ENCODE results near the gene MECP2. TPM values are rescaled to one million over a fixed set of nuclear protein-coding genes. Genes with fewer than 3 reads are reported as not detected.
"Not testable (repeated sequence)": the region's sequence is repeated elsewhere in the genome, so short reads cannot be mapped to it uniquely, and the experiment has no call there.

The MECP2 gene
- total RNA-seq, 1 donor: 27.4 TPM

DNA sequence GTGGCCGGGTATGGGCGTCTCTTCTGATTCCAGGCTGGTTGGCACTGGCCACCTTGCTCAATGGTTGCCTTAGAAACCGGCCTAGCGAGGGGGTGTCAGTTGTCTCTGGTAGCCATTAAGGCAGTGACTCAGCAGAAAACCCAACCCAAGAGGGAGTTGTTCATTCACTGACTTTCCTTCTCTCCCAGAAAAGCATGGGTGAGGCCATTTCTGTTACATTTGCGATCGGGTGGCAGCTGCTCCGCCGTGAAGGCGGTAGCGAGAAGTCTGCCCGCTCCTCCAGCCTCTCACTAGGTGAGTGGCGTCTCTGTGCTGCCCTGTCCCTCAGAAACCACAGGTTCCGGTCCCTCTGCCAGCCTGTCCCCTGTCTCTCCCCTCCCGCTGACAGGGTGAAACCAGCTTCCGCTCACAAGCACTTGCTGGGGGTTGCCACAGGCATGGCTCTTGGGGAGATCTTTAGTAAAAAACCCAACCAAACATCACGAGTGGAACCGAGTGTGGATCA is 95.2 kb downstream of the MECP2 start:
- peak; percentile 75 for DNase-seq (ENCODE audit: low read depth)
- TF ChIP-seq, protein P1, sequence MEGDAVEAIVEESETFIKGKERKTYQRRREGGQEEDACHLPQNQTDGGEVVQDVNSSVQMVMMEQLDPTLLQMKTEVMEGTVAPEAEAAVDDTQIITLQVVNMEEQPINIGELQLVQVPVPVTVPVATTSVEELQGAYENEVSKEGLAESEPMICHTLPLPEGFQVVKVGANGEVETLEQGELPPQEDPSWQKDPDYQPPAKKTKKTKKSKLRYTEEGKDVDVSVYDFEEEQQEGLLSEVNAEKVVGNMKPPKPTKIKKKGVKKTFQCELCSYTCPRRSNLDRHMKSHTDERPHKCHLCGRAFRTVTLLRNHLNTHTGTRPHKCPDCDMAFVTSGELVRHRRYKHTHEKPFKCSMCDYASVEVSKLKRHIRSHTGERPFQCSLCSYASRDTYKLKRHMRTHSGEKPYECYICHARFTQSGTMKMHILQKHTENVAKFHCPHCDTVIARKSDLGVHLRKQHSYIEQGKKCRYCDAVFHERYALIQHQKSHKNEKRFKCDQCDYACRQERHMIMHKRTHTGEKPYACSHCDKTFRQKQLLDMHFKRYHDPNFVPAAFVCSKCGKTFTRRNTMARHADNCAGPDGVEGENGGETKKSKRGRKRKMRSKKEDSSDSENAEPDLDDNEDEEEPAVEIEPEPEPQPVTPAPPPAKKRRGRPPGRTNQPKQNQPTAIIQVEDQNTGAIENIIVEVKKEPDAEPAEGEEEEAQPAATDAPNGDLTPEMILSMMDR (IDR thresholded peaks at IDR 0.05; ENCODE audit: insufficient read depth, low read length): no peak
- H3K4me3 ChIP-seq (ENCODE audit: low read depth, low read length): no peak overlapping the region

DNA sequence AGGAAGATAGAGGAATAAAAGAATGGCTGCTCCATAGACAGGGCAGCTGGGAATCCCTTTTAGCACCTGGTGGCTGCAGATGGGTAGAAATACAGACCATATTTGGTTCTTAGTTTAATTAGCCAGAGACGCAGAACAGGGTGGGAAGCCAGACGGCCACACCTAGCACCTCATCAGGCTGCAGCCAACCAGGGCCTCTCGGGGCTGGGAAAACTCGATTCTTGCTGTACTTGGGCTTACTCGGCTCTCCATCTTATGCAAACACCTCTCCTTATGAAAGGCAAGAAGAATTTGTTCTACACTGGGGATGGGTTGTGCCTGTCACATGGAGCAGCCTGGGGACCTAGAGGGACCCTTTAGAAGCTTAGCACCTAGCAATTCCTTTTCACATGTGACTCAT is 97.5 kb downstream of the MECP2 start:
- H3K4me3 ChIP-seq (ENCODE audit: low read depth, low read length): no peak overlapping the region
- TF ChIP-seq, protein P1 (IDR thresholded peaks at IDR 0.05; ENCODE audit: insufficient read depth, low read length): no peak
- no peak for DNase-seq (ENCODE audit: low read depth)

DNA sequence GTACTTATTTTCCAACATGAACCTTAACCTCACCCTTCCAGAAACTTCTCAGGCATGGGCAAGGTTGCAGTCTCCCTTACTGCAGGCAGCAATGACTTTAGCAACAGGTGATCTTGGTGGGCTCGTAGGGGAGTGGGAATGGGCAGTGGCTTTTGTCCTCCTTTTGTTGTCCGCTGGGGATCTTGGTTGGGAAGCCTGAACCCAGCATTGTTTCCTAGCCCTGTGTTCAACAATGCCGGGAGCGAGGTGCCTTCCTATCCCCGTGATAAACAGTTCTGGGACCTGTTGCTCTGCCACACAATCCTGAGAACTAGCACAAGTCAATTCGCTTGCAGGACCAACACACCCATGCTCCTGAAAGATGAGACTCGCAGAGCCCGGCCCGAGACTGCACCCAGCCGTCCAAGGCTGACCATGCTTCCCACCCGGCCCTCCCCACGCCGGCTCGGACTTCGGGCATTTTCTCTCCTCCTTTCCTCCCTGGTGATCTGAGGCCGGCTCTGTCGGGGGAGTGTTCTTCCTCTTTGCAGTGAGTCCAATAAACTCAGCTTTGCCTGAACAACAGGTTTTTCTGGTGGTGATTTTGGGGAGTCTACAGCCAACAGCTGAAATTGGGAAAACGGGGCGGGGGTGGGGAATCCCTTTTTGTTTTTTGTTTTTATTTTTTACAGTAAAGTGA is 98.0 kb downstream of the MECP2 start:
- TF ChIP-seq, protein P1 (IDR thresholded peaks at IDR 0.05; ENCODE audit: insufficient read depth, low read length): no peak
- no peak overlapping the region for H3K4me3 ChIP-seq (ENCODE audit: low read depth, low read length)
- no peak for DNase-seq (ENCODE audit: low read depth)

DNA sequence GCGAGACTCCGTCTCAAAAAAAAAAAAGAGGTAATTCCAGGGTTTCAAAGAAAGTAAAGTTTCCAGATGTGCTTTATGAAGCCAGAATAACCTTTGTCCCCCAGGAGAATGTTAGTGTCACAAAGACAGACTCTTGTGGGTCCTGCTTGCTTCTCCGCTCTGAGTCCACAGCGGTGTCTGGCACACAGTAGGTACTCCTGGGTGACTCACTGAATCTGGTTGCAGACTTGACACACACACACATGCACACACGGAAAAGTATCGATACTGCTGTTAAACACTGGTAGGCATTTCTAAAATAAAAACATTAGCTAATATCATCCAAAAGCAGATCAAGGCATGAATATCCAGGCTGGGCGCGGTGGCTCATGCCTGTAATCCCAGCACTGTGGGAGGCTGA is 102.0 kb downstream of the MECP2 start:
- no peak overlapping the region for H3K4me3 ChIP-seq (ENCODE audit: low read depth, low read length)
- DNase-seq (ENCODE audit: low read depth): no peak
- TF ChIP-seq, protein P1 (IDR thresholded peaks at IDR 0.05; ENCODE audit: insufficient read depth, low read length): no peak

DNA sequence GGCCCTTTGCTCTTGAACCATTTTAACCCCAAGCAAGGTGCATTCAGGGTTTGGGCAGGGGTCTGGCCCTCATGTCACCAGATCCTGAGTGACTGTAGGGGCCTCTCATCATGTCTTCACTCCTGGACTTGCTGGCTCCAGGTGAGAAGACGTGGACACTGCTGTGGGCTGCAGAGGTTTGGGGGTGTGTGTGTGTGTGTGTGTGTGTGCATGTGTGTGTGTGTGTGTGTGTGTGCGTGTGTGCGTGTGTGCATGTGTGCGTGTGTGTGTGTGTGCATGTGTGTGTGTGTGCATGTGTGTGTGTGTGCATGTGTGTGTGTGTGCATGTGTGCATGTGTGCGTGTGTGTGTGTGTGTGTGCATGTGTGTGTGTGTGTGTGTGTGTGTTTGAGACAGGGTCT is 103.1 kb downstream of the MECP2 start:
- DNase-seq (ENCODE audit: low read depth); H3K4me3 ChIP-seq (ENCODE audit: low read depth, low read length): not testable (repeated sequence)

DNA sequence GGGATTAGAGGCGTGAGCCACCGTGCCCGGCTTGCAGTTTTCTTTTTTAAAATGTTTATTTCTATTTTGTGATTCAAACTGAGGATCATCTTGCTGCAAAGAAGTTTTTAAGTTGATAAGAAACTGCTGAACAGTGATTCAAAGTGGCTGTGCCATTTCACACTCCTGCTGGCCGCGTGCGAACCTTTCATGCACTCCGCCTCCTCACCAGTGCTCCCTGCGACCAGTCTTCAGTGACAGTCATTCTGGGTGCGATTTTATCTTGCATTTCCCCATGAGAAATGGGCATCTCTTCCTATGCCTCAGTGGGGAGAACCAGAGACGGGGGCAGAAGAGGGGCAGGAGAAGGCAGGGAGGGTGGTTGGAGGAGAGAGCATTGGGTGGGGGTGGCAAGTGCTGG is 103.5 kb downstream of the MECP2 start:
- H3K4me3 ChIP-seq (ENCODE audit: low read depth, low read length): no peak overlapping the region
- DNase-seq (ENCODE audit: low read depth): no peak
- TF ChIP-seq, protein P1 (IDR thresholded peaks at IDR 0.05; ENCODE audit: insufficient read depth, low read length): no peak

DNA sequence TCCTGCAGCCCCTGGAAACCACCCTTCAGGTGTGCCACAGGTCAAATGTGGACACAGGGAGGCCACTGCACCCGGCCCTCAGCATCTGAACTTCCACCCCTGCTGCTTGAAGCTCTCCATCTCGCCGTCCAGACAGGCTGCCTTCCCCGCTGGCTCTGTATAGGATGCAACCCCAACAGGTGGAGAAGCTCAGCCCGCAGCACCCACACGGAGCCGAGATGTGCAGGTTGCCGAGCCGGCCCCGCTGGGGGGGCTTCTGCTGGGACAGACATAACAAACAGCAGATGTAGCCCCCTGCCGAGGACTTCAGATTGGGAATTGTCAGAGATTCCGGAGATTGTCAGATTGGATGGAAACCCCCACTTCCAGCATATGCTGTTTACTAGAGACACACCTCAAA is 104.4 kb downstream of the MECP2 start:
- no peak for DNase-seq (ENCODE audit: low read depth)
- TF ChIP-seq, protein P1 (IDR thresholded peaks at IDR 0.05; ENCODE audit: insufficient read depth, low read length): no peak
- H3K4me3 ChIP-seq (ENCODE audit: low read depth, low read length): no peak overlapping the region

All from fibroblast of the aortic adventitia (primary cell).